ENCODE measurements around the gene PTPN4.

Gene PTPN4

GRCh38 chr2:119809339-119810048 is 49.8 kb downstream of the PTPN4 start:
- no peak for DNase-seq

GRCh38 chr2:119810049-119810630 is 50.4 kb downstream of the PTPN4 start:
- no peak for DNase-seq

GRCh38 chr2:119814216-119814615 is 54.5 kb downstream of the PTPN4 start:
- no peak for DNase-seq

GRCh38 chr2:119818792-119819191 is 59.1 kb downstream of the PTPN4 start:
- no peak for DNase-seq

GRCh38 chr2:119819846-119820245 is 60.1 kb downstream of the PTPN4 start:
- DNase-seq = no peak

- no peak for DNase-seq
These were observed 60.6 kb downstream of the PTPN4 start for GRCh38 chr2:119820275-119820674.

GRCh38 chr2:119821266-119821665 is 61.5 kb downstream of the PTPN4 start:
- DNase-seq = no peak

- peak; percentile 15 to 32 for DNase-seq
These were observed 64.1 kb downstream of the PTPN4 start for GRCh38 chr2:119823734-119824334.

GRCh38 chr2:119826370-119826961 is 66.7 kb downstream of the PTPN4 start:
- DNase-seq = peak; percentile 12 to 21

- no peak for DNase-seq
These were observed 68.3 kb downstream of the PTPN4 start for GRCh38 chr2:119827866-119828507.

GRCh38 chr2:119836455-119837142 is 76.9 kb downstream of the PTPN4 start:
- no peak for DNase-seq

- no peak for DNase-seq
These were observed 77.6 kb downstream of the PTPN4 start for GRCh38 chr2:119837350-119837749.

GRCh38 chr2:119837759-119838158 is 78.0 kb downstream of the PTPN4 start:
- no peak for DNase-seq

GRCh38 chr2:119838179-119838578 is 78.5 kb downstream of the PTPN4 start:
- no peak for DNase-seq

GRCh38 chr2:119841550-119841949 is 81.8 kb downstream of the PTPN4 start:
- no peak for DNase-seq

- no peak for DNase-seq
These were observed 86.3 kb downstream of the PTPN4 start for GRCh38 chr2:119846021-119846420.

GRCh38 chr2:119849838-119850565 is 90.3 kb downstream of the PTPN4 start:
- DNase-seq = no peak

GRCh38 chr2:119852214-119852613 is 92.5 kb downstream of the PTPN4 start:
- no peak for DNase-seq

GRCh38 chr2:119853777-119854399 is 94.2 kb downstream of the PTPN4 start:
- no peak for DNase-seq

GRCh38 chr2:119856469-119856901 is 96.8 kb downstream of the PTPN4 start:
- no peak for DNase-seq

GRCh38 chr2:119857742-119858141 is 98.0 kb downstream of the PTPN4 start:
- no peak for DNase-seq

- DNase-seq = no peak
These were observed 99.8 kb downstream of the PTPN4 start for GRCh38 chr2:119859528-119859927.
